Upper lobe of right lung (tissue), 1 donor: ENCODE measurements around the gene RNU7-1. TPM values are rescaled to one million over a fixed set of nuclear protein-coding genes. Genes with fewer than 3 reads are reported as not detected.

Experiments
- ATAC-seq: fragments of 200-7000 bp; cut with Tn5 transposase; one replicate; pipeline ENCODE4 v1.9.1; 2020; ENCODE audit warnings: mild to moderate bottlenecking, moderate library complexity
- DNase-seq: peaks from one replicate; pipeline ENCODE4 v3.0.0-alpha.2; 2020
- H3K27ac ChIP-seq: fragments of 200-600 bp; one replicate; pipeline ENCODE4 v1.8.0; 2022
- H3K27me3 ChIP-seq: fragments of 200-600 bp; one replicate; pipeline ENCODE4 v1.8.0; 2022; ENCODE audit warnings: mild to moderate bottlenecking
- H3K36me3 ChIP-seq: fragments of 200-600 bp; one replicate; pipeline ENCODE4 v1.8.0; 2022
- H3K4me1 ChIP-seq: fragments of 200-600 bp; one replicate; pipeline ENCODE4 v1.8.0; 2022
- H3K4me3 ChIP-seq: fragments of 200-600 bp; one replicate; pipeline ENCODE4 v1.8.0; 2022; ENCODE audit warnings: mild to moderate bottlenecking
- H3K9me3 ChIP-seq: fragments of 200-600 bp; one replicate; pipeline ENCODE4 v1.8.0; 2022
- intact Hi-C: fragments of 100-400 bp; cut with DNase I; formaldehyde crosslinking; loops from one replicate; pipeline ENCODE4 v1.11.0; 2022
- total RNA-seq: library from RNA; stranded (reverse); fragmentation: NEBNext Ultra II Directional; extraction: Animal tissue kit (Norgen Biotek cat#: 25700); gene quantifications from one replicate; pipeline ENCODE4 v1.2.1, GENCODE V29; 2021
- TF ChIP-seq, protein P1 (sequence below): fragments of 200-600 bp; IDR thresholded peaks from one replicate; pipeline ENCODE4 v1.8.0; 2022; ENCODE audit warnings: antibody characterized with exemption
- donor health status: DM: no; HTN: yes; CAD: no; lungs with severe emphysema.

The RNU7-1 gene
- total RNA-seq, 1 donor from 2014 or later: not detected

DNA sequence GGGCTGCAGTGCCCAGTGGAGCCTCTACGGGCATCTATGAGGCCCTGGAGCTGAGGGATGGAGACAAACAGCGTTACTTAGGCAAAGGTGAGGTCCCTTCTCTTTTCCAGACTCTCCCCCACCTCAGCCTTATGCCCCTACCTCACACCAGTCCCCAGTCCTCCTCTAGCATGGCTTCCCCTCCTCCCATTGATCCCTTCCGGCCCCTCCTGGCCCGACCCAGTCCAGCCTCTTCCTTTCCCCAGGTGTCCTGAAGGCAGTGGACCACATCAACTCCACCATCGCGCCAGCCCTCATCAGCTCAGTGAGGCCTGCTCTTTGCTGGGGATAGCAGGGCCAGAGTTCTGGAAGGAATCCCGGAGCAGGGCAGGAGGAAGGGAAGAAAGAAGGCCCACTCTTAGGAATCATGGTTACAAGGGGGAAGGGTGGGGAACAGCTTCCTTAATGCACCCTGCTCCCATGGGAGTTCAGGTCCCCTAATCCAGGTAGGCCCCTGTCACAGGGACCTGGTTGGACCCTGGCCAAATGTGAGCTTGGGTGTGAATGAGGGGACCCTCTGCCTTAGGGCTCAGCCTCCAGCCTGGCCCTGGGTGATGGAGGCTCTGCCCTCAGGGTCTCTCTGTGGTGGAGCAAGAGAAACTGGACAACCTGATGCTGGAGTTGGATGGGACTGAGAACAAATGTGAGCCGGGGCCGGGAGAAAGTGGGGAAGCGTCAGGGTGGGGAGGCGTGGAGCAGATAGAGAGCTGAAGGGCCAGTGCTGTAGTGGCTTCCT lies 27.0 kb upstream of the RNU7-1 start:
- TF ChIP-seq, protein P1, sequence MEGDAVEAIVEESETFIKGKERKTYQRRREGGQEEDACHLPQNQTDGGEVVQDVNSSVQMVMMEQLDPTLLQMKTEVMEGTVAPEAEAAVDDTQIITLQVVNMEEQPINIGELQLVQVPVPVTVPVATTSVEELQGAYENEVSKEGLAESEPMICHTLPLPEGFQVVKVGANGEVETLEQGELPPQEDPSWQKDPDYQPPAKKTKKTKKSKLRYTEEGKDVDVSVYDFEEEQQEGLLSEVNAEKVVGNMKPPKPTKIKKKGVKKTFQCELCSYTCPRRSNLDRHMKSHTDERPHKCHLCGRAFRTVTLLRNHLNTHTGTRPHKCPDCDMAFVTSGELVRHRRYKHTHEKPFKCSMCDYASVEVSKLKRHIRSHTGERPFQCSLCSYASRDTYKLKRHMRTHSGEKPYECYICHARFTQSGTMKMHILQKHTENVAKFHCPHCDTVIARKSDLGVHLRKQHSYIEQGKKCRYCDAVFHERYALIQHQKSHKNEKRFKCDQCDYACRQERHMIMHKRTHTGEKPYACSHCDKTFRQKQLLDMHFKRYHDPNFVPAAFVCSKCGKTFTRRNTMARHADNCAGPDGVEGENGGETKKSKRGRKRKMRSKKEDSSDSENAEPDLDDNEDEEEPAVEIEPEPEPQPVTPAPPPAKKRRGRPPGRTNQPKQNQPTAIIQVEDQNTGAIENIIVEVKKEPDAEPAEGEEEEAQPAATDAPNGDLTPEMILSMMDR: no peak
- Histone ChIP-seq H3K36me3 (no peaks in the 10 kb centered on the region), H3K27ac (no peak overlapping the region), H3K9me3 (no peaks in the 10 kb centered on the region), H3K4me1 (peaks cover 6% of the 10 kb centered on the region), H3K4me3 (no peak overlapping the region), H3K27me3 (no peaks in the 10 kb centered on the region)
- DNase-seq (no peak), ATAC-seq (no peak)
- intact Hi-C loops: no loop called here

DNA sequence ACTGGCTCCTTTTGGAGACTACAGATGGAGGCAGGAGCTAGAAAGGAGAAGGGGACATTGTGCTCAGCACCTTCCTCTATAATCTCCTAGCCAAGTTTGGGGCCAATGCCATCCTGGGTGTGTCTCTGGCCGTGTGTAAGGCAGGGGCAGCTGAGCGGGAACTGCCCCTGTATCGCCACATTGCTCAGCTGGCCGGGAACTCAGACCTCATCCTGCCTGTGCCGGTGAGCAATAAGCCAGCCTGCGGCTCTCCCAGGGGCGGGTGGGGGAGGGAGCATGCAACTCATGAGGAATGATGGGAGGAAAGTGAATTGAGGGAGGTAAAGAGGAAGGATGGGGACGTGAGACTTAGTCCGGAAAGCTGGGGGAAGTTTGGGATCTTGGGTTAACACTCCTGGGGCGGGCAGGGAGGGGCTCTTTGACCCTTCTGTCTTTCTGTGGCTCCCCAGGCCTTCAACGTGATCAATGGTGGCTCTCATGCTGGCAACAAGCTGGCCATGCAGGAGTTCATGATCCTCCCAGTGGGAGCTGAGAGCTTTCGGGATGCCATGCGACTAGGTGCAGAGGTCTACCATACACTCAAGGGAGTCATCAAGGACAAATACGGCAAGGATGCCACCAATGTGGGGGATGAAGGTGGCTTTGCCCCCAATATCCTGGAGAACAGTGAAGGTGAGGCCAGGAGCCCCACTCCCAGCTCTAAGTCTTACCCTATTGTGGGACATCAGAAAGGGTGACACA lies 26.0 kb upstream of the RNU7-1 start:
- no peak overlapping the region for H3K27ac ChIP-seq
- intact Hi-C loops: no loop called here
- TF ChIP-seq, protein P1: no peak
- H3K9me3 ChIP-seq: no peaks in the 10 kb centered on the region
- no peaks in the 10 kb centered on the region for H3K27me3 ChIP-seq
- ATAC-seq (no peak), DNase-seq (no peak)
- H3K4me1 ChIP-seq: peaks cover 6% of the 10 kb centered on the region
- no peaks in the 10 kb centered on the region for H3K36me3 ChIP-seq
- H3K4me3 ChIP-seq: no peak overlapping the region

- DNase-seq: peak; percentile 31
- Histone ChIP-seq H3K27me3 (no peaks in the 10 kb centered on the region), H3K4me3 (no peak overlapping the region), H3K4me1 (peaks cover 3% of the 10 kb centered on the region), H3K9me3 (no peaks in the 10 kb centered on the region), H3K36me3 (no peaks in the 10 kb centered on the region), H3K27ac (no peak overlapping the region)
- intact Hi-C loops: no loop called here
- TF ChIP-seq, protein P1: no peak
- ATAC-seq: no peak
Measured at GRCh38 chr12:6919588-6919987, 24.0 kb upstream of the RNU7-1 start.

GRCh38 chr12:6921539-6921938 lies 22.1 kb upstream of the RNU7-1 start:
- Histone ChIP-seq H3K9me3 (no peaks in the 10 kb centered on the region), H3K27me3 (no peaks in the 10 kb centered on the region), H3K4me3 (no peak overlapping the region), H3K36me3 (no peaks in the 10 kb centered on the region), H3K4me1 (peaks cover 20% of the 10 kb centered on the region), H3K27ac (no peak overlapping the region)
- TF ChIP-seq, protein P1: no peak
- no peak for ATAC-seq
- no peak for DNase-seq
- intact Hi-C loops: no loop called here

- Histone ChIP-seq H3K4me3 (peak overlapping the region; percentile 10), H3K27me3 (no peaks in the 10 kb centered on the region), H3K9me3 (no peaks in the 10 kb centered on the region), H3K27ac (peak overlapping the region; percentile 17), H3K36me3 (no peaks in the 10 kb centered on the region), H3K4me1 (peaks cover 27% of the 10 kb centered on the region)
- ATAC-seq (no peak), DNase-seq (no peak)
- intact Hi-C loops: no loop called here
- TF ChIP-seq, protein P1: no peak
Measured at GRCh38 chr12:6921996-6922946, 21.3 kb upstream of the RNU7-1 start.
